ENCODE results near the gene SPATS2.
"Not testable (repeated sequence)": the region's sequence is repeated elsewhere in the genome, so short reads cannot be mapped to it uniquely, and the experiment has no call there.

The SPATS2 gene

GRCh38 chr12:49515266-49515665 is 148.0 kb downstream of the SPATS2 start:
- Mint-ChIP-seq H3K36me3 (ENCODE audit: insufficient read depth) (no peaks in the 10 kb centered on the region), H3K27me3 (no peaks in the 10 kb centered on the region), H3K4me1 (ENCODE audit: low read depth in 2 of 2) (no peaks in the 10 kb centered on the region), H3K4me3 (no peak overlapping the region), H3K9me3 (no peaks in the 10 kb centered on the region), H3K27ac (no peak overlapping the region)
- no peak for DNase-seq
- no peak for ATAC-seq (replicated peaks)

GRCh38 chr12:49518914-49519573 is 151.8 kb downstream of the SPATS2 start:
- no peak for DNase-seq
- Mint-ChIP-seq H3K9me3 (no peaks in the 10 kb centered on the region), H3K4me1 (ENCODE audit: low read depth in 2 of 2) (no peaks in the 10 kb centered on the region), H3K36me3 (ENCODE audit: insufficient read depth) (no peaks in the 10 kb centered on the region), H3K27me3 (no peaks in the 10 kb centered on the region), H3K4me3 (no peak overlapping the region), H3K27ac (no peak overlapping the region)
- no peak for ATAC-seq (replicated peaks)

- H3K4me3 Mint-ChIP-seq = no peak overlapping the region
Measured at GRCh38 chr12:49519574-49519936, 152.3 kb downstream of the SPATS2 start.

GRCh38 chr12:49521389-49521788 is 154.1 kb downstream of the SPATS2 start:
- H3K9me3 Mint-ChIP-seq = no peaks in the 10 kb centered on the region
- no peaks in the 10 kb centered on the region for H3K27me3 Mint-ChIP-seq
- no peaks in the 10 kb centered on the region for H3K36me3 Mint-ChIP-seq (ENCODE audit: insufficient read depth)
- H3K4me1 Mint-ChIP-seq (ENCODE audit: low read depth in 2 of 2) = no peaks in the 10 kb centered on the region
- DNase-seq (no peak), ATAC-seq (replicated peaks) (no peak)
- peak overlapping the region in 1 of 2 donors; percentile 39 for H3K27ac Mint-ChIP-seq
- no peak overlapping the region for H3K4me3 Mint-ChIP-seq

More at GRCh38 chr12:49519574-49519936, 152.3 kb downstream of the SPATS2 start:
- DNase-seq = no peak
- Mint-ChIP-seq H3K4me1 (ENCODE audit: low read depth in 2 of 2) (no peaks in the 10 kb centered on the region), H3K27ac (no peak overlapping the region), H3K27me3 (no peaks in the 10 kb centered on the region), H3K9me3 (no peaks in the 10 kb centered on the region), H3K36me3 (ENCODE audit: insufficient read depth) (no peaks in the 10 kb centered on the region)
- ATAC-seq (replicated peaks) = no peak

- no peaks in the 10 kb centered on the region for H3K4me1 Mint-ChIP-seq (ENCODE audit: low read depth in 2 of 2)
- H3K27me3 Mint-ChIP-seq = no peaks in the 10 kb centered on the region
- H3K4me3 Mint-ChIP-seq = no peak overlapping the region
- no peak for DNase-seq
- ATAC-seq (replicated peaks) = no peak
- no peaks in the 10 kb centered on the region for H3K36me3 Mint-ChIP-seq (ENCODE audit: insufficient read depth)
- H3K9me3 Mint-ChIP-seq = no peaks in the 10 kb centered on the region
- H3K27ac Mint-ChIP-seq = no peak overlapping the region
Measured at GRCh38 chr12:49524660-49525324, 157.5 kb downstream of the SPATS2 start.

- Mint-ChIP-seq H3K4me1 (ENCODE audit: low read depth in 2 of 2) (no peaks in the 10 kb centered on the region), H3K27me3 (no peaks in the 10 kb centered on the region), H3K36me3 (ENCODE audit: insufficient read depth) (no peaks in the 10 kb centered on the region), H3K4me3 (no peak overlapping the region), H3K9me3 (no peaks in the 10 kb centered on the region), H3K27ac (no peak overlapping the region)
- DNase-seq (no peak), ATAC-seq (replicated peaks) (no peak)
Measured at GRCh38 chr12:49525942-49526341, 158.7 kb downstream of the SPATS2 start.

- no peaks in the 10 kb centered on the region for H3K27me3 Mint-ChIP-seq
- H3K27ac Mint-ChIP-seq = no peak overlapping the region
- ATAC-seq (replicated peaks) (no peak), DNase-seq (no peak)
- H3K4me3 Mint-ChIP-seq = no peak overlapping the region
- H3K4me1 Mint-ChIP-seq (ENCODE audit: low read depth in 2 of 2) = no peaks in the 10 kb centered on the region
- H3K9me3 Mint-ChIP-seq = no peaks in the 10 kb centered on the region
- H3K36me3 Mint-ChIP-seq (ENCODE audit: insufficient read depth) = no peaks in the 10 kb centered on the region
Measured at GRCh38 chr12:49527361-49528130, 160.3 kb downstream of the SPATS2 start.

GRCh38 chr12:49529414-49529813 is 162.2 kb downstream of the SPATS2 start:
- no peak overlapping the region for H3K4me3 Mint-ChIP-seq
- no peaks in the 10 kb centered on the region for H3K9me3 Mint-ChIP-seq
- H3K36me3 Mint-ChIP-seq (ENCODE audit: insufficient read depth) = no peaks in the 10 kb centered on the region
- ATAC-seq (replicated peaks) (no peak), DNase-seq (no peak)
- no peaks in the 10 kb centered on the region for H3K4me1 Mint-ChIP-seq (ENCODE audit: low read depth in 2 of 2)
- no peaks in the 10 kb centered on the region for H3K27me3 Mint-ChIP-seq
- H3K27ac Mint-ChIP-seq = no peak overlapping the region

GRCh38 chr12:49531745-49532144 is 164.5 kb downstream of the SPATS2 start:
- no peak overlapping the region for H3K4me3 Mint-ChIP-seq
- no peaks in the 10 kb centered on the region for H3K9me3 Mint-ChIP-seq
- no peak for ATAC-seq (replicated peaks)
- H3K27ac Mint-ChIP-seq = peak overlapping the region in 1 of 2 donors; percentile 68
- DNase-seq = no peak
- no peaks in the 10 kb centered on the region for H3K4me1 Mint-ChIP-seq (ENCODE audit: low read depth in 2 of 2)
- no peaks in the 10 kb centered on the region for H3K27me3 Mint-ChIP-seq
- no peaks in the 10 kb centered on the region for H3K36me3 Mint-ChIP-seq (ENCODE audit: insufficient read depth)

- DNase-seq (no peak), ATAC-seq (replicated peaks) (no peak)
- Mint-ChIP-seq H3K4me1 (ENCODE audit: low read depth in 2 of 2) (peaks cover 0 to 8% of the 10 kb centered on the region in 2 donors), H3K27ac (no peak overlapping the region), H3K36me3 (ENCODE audit: insufficient read depth) (no peaks in the 10 kb centered on the region), H3K27me3 (no peaks in the 10 kb centered on the region), H3K4me3 (no peak overlapping the region), H3K9me3 (no peaks in the 10 kb centered on the region)
Measured at GRCh38 chr12:49533331-49533730, 166.1 kb downstream of the SPATS2 start.

GRCh38 chr12:49534122-49534521 is 166.9 kb downstream of the SPATS2 start:
- not testable (repeated sequence) for H3K27me3 Mint-ChIP-seq; H3K4me3 Mint-ChIP-seq; DNase-seq; H3K9me3 Mint-ChIP-seq; H3K27ac Mint-ChIP-seq; H3K36me3 Mint-ChIP-seq (ENCODE audit: insufficient read depth); ATAC-seq (replicated peaks); H3K4me1 Mint-ChIP-seq (ENCODE audit: low read depth in 2 of 2)

- no peaks in the 10 kb centered on the region for H3K9me3 Mint-ChIP-seq
- ATAC-seq (replicated peaks) = no peak
- H3K4me3 Mint-ChIP-seq = no peak overlapping the region
- H3K36me3 Mint-ChIP-seq (ENCODE audit: insufficient read depth) = no peaks in the 10 kb centered on the region
- no peak overlapping the region for H3K27ac Mint-ChIP-seq
- peaks cover 0 to 12% of the 10 kb centered on the region in 2 donors for H3K4me1 Mint-ChIP-seq (ENCODE audit: low read depth in 2 of 2)
- no peak for DNase-seq
- H3K27me3 Mint-ChIP-seq = peaks cover 0 to 1% of the 10 kb centered on the region in 2 donors
Measured at GRCh38 chr12:49534731-49535278, 167.5 kb downstream of the SPATS2 start.

- Mint-ChIP-seq H3K27me3 (peaks cover 0 to 9% of the 10 kb centered on the region in 2 donors), H3K36me3 (ENCODE audit: insufficient read depth) (no peaks in the 10 kb centered on the region), H3K4me1 (ENCODE audit: low read depth in 2 of 2) (peaks cover 7 to 18% of the 10 kb centered on the region in 2 donors), H3K27ac (no peak overlapping the region), H3K4me3 (no peak overlapping the region), H3K9me3 (no peaks in the 10 kb centered on the region)
- DNase-seq = no peak
- no peak for ATAC-seq (replicated peaks)
Measured at GRCh38 chr12:49535921-49536525, 168.8 kb downstream of the SPATS2 start.
